ENCODE data around the gene TET1.
"Not testable (repeated sequence)": the region's sequence is repeated elsewhere in the genome, so short reads cannot be mapped to it uniquely, and the experiment has no call there.

TET1 gene

GRCh38 chr10:68611227-68611626 is 51.1 kb downstream of the TET1 start:
- DNase-seq (ENCODE audit: low spot score) = no peak

DNA sequence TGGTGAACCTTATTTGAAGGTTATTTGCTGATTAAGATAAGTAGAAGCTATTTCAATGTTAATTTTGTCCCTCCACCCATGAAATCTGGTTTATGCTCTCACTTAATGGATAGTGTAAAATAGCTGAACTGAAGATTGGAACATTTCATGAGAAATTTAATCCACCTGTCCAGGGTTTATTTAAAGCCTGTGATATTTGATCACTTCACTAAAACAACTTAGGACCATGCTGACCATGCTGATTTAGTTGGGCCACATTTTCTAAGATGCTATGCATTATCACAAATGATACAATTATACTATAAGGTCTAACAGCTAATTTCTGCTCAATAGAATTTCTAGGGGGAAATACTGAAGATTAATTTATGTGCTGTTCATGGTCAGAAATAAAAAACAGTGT is 53.8 kb downstream of the TET1 start:
- DNase-seq (ENCODE audit: low spot score) = not testable (repeated sequence)

DNA sequence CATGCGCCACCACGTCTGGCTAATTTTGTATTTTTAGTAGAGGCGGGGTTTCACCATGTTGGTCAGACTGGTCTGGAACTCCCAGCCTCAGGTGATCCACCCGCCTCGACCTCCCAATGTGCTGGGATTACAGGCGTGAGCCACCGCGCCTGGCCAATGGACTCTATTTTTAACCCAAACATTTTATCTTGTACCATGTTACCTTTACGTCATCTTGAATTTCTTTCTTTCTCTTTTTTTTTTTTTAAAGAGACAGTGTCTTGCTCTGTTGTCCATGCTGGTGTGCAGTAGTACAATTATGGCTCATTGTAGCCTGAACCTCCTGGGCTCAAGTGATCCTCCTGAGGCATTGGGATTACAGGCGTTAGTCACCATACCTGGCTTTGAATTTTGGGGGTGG is 57.6 kb downstream of the TET1 start:
- DNase-seq (ENCODE audit: low spot score) = not testable (repeated sequence)

- DNase-seq (ENCODE audit: low spot score) = no peak
Observed at GRCh38 chr10:68618234-68618633, 58.1 kb downstream of the TET1 start.

DNA sequence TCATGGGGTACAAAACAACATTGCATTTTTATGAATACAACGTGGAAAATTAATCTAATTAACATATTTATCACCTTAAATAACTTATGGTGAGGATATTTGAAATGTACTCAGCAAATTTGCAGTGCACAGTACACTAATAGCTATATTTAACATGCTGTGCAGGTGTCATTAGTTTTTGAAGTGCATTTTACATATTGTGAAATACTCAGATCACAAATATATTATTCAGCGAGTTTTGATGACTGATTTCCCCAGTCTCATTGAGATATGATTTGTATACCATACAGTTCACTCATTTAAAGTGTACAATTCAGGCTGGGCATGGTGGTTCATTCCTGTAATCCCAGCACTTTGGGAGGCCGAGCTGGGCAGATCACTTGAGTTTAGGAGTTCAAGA is 59.5 kb downstream of the TET1 start:
- no peak for DNase-seq (ENCODE audit: low spot score)

- DNase-seq (ENCODE audit: low spot score) = no peak
Observed at GRCh38 chr10:68625316-68625921, 65.3 kb downstream of the TET1 start.

- no peak for DNase-seq (ENCODE audit: low spot score)
Observed at GRCh38 chr10:68628576-68629127, 68.5 kb downstream of the TET1 start.

DNA sequence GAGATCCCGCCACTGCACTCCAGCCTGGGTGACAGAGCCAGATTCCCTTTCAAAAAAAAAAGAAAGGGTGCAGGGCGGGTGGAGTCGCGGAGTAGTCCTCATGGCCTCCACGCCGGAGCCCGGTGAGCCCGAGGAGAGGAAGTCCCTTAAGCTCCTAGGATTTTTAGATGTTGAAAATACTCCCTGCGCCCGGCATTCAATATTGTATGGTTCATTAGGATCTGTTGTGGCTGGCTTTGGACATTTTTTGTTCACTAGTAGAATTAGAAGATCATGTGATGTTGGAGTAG is 72.1 kb downstream of the TET1 start:
- DNase-seq (ENCODE audit: low spot score) = not testable (repeated sequence)

DNA sequence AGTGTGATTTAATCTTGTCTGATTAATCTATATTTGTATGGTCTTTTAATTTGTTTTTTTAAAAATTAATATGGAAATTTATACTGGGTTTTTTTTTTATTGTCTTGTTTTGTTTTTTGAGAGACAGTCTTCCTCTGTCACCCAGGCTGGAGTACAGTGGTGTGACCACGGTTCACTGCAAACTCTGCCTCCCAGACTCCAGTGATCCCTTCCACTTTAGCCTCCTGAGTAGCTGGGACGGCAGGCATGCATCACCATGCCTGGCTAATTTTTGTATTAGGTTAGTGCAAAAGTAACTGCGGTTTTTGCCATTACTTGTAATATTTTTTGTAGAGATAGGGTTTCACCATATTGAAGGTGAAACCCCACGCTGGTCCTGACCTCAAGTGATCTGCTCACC is 73.1 kb downstream of the TET1 start:
- no peak for DNase-seq (ENCODE audit: low spot score)

- no peak for DNase-seq (ENCODE audit: low spot score)
Observed at GRCh38 chr10:68633816-68634466, 73.8 kb downstream of the TET1 start.

DNA sequence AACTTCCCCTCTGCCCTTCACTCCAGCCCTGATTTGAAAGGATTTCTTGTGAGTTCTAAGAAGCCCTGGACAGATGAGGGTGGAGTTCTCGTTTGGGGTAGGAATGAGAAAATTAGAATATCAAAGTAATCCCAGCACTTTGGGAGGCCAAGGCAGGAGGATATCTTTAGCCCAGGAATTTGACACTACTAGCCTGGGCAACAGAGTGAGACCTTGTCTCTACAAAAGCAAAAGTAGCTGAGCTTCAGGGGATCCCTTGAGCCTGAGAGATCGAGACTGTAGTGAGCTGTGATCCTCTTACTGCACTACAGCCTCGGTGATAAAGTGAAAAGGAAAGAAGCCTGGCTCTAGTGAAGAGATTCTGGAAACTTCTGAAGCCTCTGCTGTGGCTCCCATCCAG is 76.2 kb downstream of the TET1 start:
- no peak for DNase-seq (ENCODE audit: low spot score)

- DNase-seq (ENCODE audit: low spot score) = not testable (repeated sequence)
Observed at GRCh38 chr10:68643550-68643949, 83.4 kb downstream of the TET1 start.

GRCh38 chr10:68647672-68648341 is 87.7 kb downstream of the TET1 start:
- DNase-seq (ENCODE audit: low spot score) = peak; percentile 28

GRCh38 chr10:68655620-68656126 is 95.5 kb downstream of the TET1 start:
- no peak for DNase-seq (ENCODE audit: low spot score)

GRCh38 chr10:68665841-68666240 is 105.7 kb downstream of the TET1 start:
- no peak for DNase-seq (ENCODE audit: low spot score)

GRCh38 chr10:68666280-68666760 is 106.2 kb downstream of the TET1 start:
- DNase-seq (ENCODE audit: low spot score) = peak; percentile 20

GRCh38 chr10:68668231-68668630 is 108.1 kb downstream of the TET1 start:
- no peak for DNase-seq (ENCODE audit: low spot score)

- no peak for DNase-seq (ENCODE audit: low spot score)
Observed at GRCh38 chr10:68668972-68669371, 108.8 kb downstream of the TET1 start.

GRCh38 chr10:68684413-68684812 is 124.3 kb downstream of the TET1 start:
- no peak for DNase-seq (ENCODE audit: low spot score)

DNA sequence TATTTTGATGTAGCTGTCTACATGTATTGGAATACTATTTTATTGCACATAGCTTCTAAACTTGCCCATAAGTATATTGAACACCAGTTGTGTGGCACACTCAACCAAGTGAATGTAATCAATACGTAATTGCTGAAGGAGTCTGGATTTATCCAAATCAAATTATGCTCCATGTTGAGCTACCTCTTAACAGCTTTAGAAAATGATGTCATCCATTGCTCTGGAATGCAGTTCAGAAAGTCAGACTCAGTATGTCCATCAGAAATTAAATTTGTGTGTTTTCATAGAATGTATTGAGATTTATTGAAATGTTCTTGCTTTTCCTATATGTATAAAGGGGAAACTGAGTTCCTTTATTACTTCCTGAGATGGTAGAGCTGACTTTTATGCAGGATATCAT is 135.9 kb downstream of the TET1 start:
- DNase-seq (ENCODE audit: low spot score) = no peak

GRCh38 chr10:68697106-68697505 is 137.0 kb downstream of the TET1 start:
- no peak for DNase-seq (ENCODE audit: low spot score)

DNA sequence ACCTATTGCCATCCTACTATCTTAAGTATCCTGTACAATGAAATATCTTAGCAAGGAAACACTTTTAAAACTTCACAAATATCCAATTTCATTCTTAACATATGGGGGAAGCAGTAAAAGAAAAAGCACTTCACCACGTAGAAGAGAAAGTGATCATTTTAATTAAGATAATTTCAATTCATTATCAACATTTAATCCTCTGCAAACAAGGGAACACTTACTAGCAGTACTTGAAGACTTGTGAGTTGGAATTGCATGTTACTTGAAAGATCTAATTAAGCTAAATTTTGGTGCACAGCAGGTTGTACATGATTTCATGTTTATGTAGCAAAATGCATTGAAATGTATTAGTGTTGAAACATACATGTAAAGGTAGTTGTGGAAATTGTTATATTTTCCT is 140.1 kb downstream of the TET1 start:
- DNase-seq (ENCODE audit: low spot score) = no peak

DNA sequence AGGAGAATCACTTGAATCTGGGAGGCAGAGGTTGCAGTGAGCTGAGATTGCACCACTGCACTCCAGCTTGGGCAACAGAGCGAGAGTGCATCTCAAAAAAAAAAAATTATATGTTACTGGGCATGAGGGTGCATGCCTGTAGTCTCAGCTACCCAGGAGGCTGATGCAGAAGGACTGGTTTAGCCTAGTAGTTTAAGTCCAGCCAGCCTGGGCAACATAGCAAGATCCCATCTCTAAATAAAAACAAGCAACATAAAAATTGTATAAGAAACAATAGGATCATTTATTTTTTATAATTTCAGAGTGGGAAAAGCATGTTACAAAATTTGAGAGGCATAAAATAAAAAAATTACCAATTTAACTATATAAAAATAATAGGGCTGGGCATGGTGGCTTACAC is 145.4 kb downstream of the TET1 start:
- DNase-seq (ENCODE audit: low spot score) = no peak
